Stimulated activated CD8-positive, alpha-beta memory T cell treated with anti-CD3 and anti-CD28 coated beads, Interleukin-7, amount 100 ng/mL, for 48 hours (primary cell): ENCODE results near the gene TFPI.
"Not testable (repeated sequence)": the region's sequence is repeated elsewhere in the genome, so short reads cannot be mapped to it uniquely, and the experiment has no call there.

ENCODE experiments used
- DNase-seq, 2 donors: peaks; one replicate each; pipeline ENCODE4 v3.0.0-alpha.2; 2020; ENCODE audit warnings: low read depth in 1 of 2; ENCODE audit errors: extremely low read depth in 1 of 2

TFPI gene

GRCh38 chr2:187529248-187529976 is 24.8 kb downstream of the TFPI start:
- no peak for DNase-seq

- DNase-seq: no peak
Observed at GRCh38 chr2:187528042-187528441, 26.2 kb downstream of the TFPI start.

GRCh38 chr2:187527262-187527661 is 27.0 kb downstream of the TFPI start:
- no peak for DNase-seq

- no peak for DNase-seq
Observed at GRCh38 chr2:187526792-187527191, 27.4 kb downstream of the TFPI start.

- no peak for DNase-seq
Observed at GRCh38 chr2:187525163-187525900, 28.9 kb downstream of the TFPI start.

GRCh38 chr2:187523325-187523724 is 30.9 kb downstream of the TFPI start:
- no peak for DNase-seq

GRCh38 chr2:187520121-187520624 is 34.1 kb downstream of the TFPI start:
- no peak for DNase-seq

GRCh38 chr2:187519419-187520120 is 34.7 kb downstream of the TFPI start:
- DNase-seq: no peak

GRCh38 chr2:187517750-187518361 is 36.4 kb downstream of the TFPI start:
- DNase-seq: not testable (repeated sequence)

- DNase-seq: not testable (repeated sequence)
Observed at GRCh38 chr2:187516630-187517510, 37.4 kb downstream of the TFPI start.

- no peak for DNase-seq
Observed at GRCh38 chr2:187514930-187515329, 39.3 kb downstream of the TFPI start.

- not testable (repeated sequence) for DNase-seq
Observed at GRCh38 chr2:187514235-187514829, 39.9 kb downstream of the TFPI start.

- DNase-seq: not testable (repeated sequence)
Observed at GRCh38 chr2:187513460-187514234, 40.6 kb downstream of the TFPI start.

- no peak for DNase-seq
Observed at GRCh38 chr2:187511356-187512315, 42.6 kb downstream of the TFPI start.

- not testable (repeated sequence) for DNase-seq
Observed at GRCh38 chr2:187510419-187511355, 43.5 kb downstream of the TFPI start.

GRCh38 chr2:187509667-187510417 is 44.4 kb downstream of the TFPI start:
- no peak for DNase-seq
